ENCODE results near the gene PTF1A.

GRCh38 chr10:23150091-23150490, 42.0 kb upstream of the PTF1A start:
- TF ChIP-seq CTCF (conservative IDR thresholded peaks at IDR 0.05; ENCODE audit: low read length) (no peak), EZH2phosphoT487 (IDR thresholded peaks at IDR 0.05; ENCODE audit: borderline replicate concordance, low read depth, low read length) (no peak)
